ENCODE measurements around the gene SPTLC3.

SPTLC3 gene

DNA sequence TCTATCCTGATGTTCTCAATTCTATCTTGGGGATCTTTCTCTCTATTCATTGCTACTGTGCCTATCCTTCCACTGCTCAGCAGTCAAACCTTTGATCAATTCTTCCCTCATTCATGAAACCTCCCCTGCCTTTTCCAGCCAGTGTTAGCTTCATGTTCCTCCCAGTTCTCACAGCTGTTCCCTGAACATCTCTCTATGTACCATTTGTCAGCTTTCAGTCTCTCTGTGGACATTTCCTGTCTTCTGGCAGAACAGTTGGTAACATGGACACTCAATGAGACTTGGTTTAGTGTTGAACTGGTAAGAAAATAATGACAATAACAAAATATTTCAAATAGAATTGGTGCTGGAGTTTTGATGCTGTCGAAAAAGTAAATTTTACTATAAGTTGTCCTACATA is 26.2 kb downstream of the SPTLC3 start:
- no peak for DNase-seq

DNA sequence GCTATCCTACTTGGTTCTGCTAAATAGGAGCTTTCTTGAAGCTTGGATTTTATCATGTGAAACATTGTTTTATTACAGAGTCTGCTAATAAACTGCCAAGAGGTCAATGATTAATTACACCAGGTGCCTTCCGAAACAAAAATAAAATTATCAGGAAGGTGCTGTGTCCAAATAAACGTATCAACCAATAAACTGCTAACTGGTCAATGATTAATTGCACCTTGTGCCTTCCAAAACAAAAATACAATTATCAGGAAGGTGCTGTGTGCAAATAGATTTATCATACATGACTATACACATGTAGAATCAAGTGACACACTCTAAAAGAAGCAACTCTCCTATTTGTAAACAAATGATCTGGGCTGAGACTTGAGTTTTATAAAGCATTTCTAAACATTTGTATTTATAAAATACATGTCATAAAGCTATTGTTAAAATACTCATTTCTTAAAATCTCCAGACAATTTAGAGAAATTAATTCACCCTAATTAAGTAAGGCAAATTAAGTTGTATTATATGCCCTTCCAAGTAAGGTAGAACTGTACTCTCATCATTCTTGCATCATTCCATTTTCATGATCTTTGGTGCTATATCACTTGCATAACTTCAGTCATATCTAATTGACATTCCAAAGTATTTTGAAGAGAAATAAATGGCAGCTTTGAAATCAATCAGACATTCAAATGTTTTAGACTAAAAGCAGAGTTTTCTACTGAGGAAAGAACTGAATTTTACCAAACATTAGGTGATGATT is 26.8 kb downstream of the SPTLC3 start:
- no peak for DNase-seq

DNA sequence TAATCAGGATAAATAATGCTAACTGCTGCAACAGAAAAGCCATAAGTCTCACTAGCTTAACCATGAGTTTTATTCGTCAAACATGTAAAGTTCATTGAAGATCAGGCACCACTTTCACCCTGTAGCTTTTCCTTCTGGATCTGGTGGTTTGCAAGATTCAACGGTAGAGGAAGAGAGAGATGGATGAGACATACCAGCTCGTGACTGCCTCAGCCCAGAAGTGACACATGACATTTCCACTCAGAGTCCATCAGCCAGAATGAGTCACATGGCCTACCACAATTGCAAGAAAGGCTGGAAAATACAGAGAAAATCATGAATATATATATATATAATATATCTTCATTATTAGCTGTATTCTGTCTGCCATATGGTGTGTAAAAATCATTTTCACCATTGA is 29.0 kb downstream of the SPTLC3 start:
- DNase-seq: no peak

DNA sequence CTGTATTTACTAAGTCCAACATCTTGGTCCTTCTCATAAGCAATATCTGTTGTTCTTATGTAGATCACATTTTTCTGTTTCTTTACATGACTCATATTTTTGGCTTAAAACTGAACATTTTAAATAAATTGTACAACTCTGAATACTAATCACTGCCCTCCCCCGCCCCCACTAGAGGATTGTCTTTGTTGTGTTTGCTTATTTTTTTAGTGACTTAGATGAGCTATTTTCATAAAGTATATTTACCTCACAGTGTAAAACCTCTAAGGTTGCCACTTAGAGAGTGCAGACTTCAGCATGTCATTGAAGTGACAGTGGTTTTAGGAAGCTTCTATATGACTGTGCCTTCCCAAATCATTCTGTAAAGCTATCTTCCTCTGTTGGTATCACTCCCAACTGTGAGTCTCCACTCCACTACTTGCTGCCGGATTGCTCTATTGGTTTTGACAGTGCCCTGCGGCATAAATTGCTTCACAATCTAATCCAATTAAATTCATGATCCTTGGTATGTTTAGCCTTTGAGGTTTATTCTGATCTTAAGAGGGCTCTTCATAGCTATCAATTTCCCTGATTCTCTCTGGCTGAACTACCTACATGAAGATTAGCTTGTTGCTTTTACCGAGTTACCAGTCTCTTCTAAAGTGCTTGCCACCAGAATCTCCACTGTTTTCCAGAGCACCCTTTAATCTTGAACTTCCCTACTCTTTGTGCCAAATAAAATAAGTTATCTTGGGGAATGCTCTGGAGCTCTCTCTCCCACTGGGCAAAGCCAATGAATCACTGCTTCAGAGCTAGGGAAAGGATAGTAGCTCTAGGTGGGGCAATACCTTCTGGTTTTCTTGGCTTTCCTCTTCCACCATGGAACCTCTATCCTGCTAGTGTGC is 33.0 kb downstream of the SPTLC3 start:
- no peak for DNase-seq

DNA sequence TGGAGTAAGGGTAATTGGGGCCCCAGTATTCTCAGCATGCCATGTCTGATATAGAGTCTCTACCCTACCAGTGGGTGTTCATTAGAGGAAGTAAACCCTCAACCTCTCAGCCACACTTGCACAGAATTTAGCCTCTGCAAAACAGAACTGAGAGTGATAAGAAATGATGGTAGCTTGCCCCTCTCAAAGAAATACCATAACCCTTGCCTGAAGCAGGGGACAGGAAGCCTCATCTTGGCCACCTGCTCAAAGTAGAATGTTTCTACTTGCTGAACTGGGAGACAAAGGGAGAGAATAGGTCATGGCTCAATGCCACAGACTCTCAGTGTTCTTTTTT is 33.7 kb downstream of the SPTLC3 start:
- no peak for DNase-seq

DNA sequence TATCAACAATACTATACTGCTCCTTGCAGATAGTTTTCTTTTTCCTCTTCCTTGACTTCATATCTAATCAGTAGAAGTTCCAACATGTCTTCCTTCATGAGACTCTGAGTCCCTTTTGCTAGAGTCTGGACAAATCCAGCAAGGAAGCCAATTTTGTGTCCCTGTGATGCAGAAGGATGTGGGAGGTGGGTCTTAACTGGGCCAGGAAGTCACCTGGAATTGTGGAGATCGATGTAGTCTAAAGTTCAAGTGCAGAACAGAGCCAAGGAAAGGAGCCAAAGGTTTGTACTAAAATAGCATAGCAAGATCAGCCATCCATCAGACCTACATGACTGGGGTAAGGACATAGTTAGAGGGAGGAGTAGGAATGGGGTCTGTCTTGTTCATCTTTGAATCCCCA is 37.6 kb downstream of the SPTLC3 start:
- no peak for DNase-seq

DNA sequence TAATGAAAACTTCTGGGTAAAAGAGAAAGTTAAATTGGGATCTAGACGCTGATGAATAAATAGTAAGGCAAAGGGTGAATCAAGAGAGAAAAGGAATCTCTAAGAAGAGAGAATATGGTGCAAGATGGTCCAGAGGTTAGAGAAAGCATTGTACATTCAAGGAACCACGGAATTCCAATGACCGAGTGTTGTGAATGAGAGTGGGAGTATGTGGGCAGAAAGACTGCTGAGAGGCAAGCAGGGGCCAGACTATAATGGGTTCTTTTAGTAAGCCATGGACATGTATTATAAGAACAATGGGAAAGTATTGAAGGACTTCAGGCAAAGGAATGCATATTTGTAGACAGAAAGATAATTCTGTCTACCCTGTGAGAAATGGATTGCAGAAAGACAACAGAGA is 45.2 kb downstream of the SPTLC3 start:
- no peak for DNase-seq

DNA sequence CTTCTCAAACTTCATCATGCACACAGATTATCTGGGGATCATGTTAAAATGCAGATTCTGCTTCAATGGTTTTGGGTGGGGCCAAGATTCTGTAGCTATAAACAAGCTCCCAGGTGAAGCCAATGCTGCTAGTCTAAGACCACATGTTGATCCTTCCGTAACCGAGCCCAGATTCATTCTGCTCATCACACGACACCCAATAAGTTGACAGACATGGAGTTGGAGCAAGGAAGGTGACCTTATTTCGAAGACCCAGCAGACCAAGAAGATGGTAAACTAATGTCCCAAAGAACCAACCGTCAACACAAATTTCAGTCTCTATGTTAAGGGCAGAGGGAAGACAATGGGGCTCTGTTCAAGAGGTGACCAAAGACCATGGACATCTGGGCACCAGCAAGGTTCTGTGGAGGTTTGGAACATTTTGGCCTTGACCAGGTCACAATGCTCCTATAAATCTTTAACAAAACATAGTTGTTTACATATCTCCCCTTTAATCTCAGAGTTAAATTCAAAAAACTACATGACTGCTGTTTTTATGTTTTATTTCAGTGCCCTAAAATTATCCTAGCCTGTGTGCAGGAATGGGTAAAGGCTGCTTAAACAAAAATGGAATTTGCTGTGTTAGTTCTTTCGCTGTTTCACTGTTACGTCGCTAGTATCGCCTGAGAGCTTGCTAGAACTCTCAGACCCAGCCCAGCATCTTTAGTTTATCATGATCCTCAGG is 50.1 kb downstream of the SPTLC3 start:
- DNase-seq: no peak

DNA sequence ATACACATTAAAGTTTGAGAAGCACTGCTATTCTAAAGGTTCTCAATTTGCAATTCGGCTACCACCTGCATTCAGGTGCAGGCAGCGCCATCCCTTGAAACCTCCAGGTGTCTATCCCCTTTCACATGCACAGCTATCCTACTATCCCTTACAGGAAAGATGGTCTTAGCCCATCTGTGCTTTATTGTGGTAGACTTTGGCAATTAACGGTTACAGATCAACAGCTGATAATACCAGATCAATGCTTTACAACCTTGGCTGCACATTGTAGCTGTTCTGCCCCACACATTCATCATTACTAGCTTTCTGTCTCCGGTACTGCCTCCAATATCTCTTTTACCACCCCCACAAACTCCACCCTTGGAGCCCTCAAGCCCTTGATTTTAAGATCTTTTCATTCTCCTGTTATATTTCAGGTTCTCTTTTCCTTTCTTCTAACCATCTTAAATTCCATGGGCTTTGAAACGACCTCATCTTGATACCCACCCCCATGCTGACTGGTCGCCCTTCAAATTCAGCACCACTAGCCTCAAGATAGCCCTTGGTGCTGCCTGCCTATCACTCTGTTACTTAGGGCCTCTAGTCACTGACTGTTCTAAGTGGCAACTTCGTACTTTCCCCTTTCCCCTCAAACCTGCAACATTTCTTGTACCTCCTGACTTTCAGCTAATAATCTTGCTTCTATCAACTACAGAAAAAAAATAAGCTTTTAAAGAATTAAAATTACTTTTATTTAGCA is 50.8 kb downstream of the SPTLC3 start:
- DNase-seq: no peak

DNA sequence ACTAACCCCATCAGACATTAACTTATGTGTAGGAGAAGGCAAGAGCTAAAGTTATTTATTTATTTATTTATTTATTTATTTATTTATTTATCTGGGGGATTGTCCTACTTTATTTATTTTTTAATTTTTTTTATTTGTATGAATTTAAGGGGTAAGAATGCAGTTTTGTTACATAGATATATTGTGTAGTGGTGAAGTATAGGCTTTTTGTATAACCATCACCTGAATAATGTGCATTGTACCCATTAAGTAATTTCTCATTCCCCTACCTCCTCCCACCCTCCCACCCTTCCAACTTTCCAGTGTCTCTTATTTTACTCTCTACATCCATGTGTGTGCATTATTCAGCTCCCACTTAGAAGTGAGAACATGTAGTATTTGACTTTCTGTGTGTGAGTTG is 51.6 kb downstream of the SPTLC3 start:
- no peak for DNase-seq

DNA sequence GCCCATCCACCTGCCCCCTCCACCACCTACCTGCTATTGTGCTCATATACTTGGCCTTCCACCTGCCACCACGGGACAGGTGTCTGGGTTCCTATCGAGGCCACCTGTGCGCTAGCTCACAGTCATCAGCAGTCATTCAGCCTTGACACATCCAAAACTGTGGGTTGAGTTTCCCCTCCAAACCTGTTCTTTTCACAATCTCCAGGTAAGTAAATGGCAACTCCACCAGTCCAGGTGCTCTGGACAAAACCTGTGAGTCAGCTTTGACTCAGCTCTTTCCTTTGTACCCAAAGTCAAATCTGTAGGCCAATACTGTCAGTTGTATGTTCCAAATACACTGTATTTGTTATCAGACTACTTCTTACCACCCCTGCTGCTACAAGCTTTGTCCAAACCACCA is 52.6 kb downstream of the SPTLC3 start:
- no peak for DNase-seq

DNA sequence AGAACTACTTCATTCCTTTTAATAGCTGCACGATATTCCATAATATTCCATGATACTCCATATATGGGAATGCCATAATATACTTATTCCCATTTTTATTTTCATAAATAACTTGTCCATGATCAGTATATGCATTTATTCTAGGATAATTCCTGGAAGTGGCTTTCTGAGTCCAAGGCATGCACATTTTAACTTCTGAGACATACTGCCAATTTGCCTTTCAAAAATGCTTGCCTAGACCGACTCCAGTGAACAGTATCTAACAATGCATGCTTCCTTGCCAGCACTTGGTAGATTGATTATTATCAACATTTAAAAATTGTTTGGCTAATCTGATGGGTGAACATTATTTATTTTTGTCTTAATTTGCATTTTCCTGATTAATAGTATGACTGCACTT is 54.0 kb downstream of the SPTLC3 start:
- DNase-seq: no peak

DNA sequence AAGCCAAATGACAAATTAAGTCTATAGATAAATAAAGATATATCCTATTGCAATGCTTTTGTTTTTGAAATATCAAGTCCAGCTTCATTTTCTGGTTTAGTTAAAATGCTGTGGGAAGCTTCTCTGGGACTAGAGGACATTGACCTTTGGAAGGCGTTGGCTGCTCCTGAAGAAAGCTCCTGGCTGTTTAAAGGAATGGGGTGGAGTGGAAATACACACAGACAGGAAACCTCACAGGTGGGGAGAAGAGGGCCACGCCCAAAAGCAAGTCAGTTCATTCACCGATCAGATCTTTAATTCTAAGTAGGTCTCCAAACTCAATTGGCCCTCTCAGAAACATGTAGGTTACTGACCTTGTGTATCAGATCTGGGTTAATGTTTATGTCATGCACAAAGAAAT is 59.6 kb downstream of the SPTLC3 start:
- DNase-seq: no peak

DNA sequence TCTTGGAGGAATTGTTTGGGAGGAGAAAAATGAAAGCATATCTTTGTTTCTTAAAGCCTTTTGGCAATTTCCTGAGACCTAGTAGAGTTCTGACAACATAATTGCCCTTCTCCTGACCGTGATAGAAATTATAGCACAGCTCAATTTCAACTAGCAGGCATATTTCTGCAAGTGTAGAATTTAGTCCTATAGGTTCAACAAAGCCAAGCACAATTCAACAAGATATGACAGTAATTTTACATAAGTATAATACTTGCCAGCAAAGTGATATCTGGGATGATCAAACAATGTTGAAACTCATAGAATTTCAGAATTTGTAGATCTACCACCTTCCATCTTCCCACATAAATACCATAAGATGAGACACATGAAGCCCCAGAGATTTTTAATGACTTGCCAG is 73.1 kb downstream of the SPTLC3 start:
- DNase-seq: no peak

DNA sequence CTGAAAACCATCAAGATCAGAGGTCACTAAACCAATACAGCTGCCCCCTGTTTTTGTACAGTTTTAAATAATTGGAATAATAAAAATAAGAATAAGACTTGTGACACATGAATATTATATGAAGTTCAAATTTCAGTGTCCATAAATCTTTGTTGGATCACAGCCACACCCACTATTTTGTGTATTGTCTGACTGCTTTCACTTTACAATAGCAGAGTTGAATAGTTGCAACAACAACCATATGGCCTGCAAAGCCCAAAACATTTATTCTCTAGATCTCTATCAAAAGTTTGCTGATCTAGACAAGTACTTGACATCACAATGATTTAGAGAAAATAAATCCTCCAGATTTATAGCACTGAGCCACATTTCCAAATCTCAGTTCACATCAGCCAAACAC is 73.6 kb downstream of the SPTLC3 start:
- no peak for DNase-seq

DNA sequence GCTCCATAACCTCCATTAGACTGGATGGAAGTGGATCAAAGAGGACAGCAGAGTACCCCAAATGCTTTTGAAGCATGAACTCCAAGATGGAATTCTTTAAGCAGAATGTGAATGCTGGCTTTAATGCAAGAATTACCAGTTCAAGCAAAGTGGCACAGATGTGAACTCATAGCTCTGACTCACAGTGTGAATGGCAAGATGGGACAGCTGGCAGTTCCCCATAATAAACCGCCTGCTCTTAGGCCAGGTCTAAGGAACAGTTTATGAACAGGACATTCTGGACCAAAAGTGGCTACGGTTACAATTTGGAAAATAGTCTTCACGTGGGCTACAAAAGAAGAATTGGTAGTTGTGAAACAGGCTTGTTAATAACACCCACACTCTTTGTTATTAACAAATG is 76.5 kb downstream of the SPTLC3 start:
- DNase-seq: no peak

DNA sequence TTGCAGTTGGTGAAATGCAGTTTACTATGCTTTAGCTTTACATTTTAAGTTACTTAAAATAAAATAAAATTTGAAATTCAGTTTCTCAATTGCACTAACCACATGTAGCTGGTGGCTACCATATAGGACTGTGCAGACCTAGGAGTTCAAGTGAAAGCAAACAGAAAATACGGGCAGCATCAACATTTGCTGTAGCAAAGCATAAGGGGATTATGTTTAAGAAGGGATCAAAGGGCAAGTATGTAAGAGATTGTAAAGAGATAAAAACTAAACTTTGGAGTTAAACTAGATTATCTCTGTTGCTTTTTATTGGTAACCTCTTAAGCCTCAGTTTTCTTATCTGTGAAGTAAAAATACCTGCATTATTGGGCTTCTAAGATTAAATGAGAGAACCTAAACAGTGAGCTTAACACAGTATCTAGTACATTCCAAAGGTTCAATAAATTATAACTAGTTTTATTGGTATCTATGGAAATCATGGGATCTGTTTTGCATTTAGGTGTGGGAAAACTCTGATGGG is 81.2 kb downstream of the SPTLC3 start:
- no peak for DNase-seq

DNA sequence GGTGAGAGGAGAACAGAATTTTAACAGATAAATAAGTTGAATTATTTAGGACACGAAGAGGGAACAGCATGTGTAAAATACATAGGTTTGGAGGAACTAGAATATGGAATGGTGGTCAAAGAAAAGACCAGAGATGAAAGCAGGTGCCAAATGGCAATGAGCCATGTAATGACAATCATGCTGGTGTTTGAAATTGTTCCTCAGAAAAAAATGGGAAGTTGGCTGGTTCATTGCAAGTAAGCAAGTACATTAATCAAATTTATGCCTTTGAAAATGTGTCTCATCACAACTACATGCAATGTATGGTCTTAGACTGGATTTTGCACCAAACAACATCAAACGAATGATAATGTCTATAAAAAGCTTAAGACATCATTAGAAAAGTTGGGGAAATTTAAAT is 83.3 kb downstream of the SPTLC3 start:
- no peak for DNase-seq

DNA sequence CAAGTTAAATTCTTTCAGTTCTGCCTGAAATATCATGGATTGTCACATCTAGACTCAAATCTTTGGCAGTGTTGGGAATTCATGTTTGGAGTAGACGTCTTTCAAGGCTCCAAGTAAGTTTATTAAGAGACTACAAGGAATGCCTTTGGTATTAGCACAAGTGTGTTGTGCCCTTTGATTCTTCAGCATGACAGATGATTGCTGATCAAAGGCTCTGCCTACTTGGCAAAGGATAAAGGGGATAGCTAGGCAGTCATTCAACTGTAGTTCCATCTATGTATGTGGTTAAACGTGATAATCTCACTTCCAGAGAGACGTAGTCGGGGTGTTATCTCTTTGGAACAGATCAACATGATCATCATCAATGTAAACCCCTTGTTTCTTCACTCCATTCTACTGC is 86.2 kb downstream of the SPTLC3 start:
- DNase-seq: no peak

DNA sequence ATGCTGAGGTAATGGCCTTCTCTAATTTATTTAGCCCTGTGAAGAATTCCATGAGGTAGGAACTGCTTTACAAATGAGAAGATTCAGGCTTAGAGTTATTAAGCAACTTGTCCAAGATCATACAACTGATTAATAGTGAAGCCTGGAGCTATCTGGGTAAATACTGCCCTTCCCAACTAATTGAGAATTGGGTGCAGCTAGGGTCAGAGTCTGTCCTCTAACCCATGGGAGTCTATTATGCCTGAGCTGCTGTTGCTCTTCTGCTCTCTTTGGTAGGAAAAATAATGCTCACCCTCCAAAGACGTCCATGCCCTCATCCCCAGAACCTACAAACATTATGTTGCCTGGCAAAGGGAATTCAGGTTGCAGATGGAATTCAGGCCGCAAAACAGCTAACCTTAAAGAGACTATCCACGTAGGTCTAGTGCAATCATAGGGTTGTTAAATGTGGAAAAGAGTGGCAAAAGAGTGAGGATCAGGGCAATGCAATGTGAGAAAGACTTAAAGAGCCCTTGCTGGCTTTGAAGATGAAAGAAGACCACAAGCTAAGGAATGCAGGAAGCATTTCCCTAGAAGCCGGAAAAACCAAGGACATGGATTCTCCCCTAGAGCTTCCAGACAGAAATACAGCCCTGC is 90.1 kb downstream of the SPTLC3 start:
- no peak for DNase-seq

DNA sequence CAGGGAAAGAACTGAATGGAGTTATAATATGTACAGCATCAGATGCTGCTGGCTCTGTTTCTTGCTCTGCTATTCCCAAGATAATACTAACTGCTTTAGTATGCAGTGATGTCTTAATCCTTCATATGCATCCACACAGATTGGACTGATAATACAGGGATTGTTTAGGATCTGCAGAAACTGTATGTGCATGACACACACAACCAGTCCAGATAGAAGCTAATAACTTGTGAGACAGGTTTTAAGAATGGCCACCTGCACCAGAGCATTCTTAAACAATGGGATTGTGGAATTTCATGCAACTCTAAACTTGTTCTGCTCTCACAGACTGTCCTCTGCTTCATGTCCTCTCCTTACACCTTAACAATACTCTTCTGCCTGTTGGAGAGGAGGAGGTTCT is 90.9 kb downstream of the SPTLC3 start:
- no peak for DNase-seq

DNA sequence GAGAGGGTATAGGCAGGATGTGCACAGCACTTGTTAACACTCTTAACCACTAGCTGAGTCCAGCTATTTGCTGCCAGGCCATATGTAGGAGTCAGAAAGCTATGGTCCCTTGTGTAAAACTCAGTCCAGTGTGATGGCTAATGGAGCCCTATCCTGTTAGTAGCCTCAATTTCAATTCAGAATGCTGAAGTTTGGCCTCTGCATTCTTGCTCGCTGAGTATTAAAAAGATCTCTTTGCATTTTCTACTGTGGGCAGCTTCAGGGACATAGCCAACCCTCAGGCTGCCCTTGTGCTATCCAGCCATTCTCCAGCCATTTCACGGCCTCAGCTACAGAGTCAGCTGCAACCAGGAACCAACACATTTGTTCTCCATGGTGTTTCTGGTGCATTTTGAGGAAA is 92.5 kb downstream of the SPTLC3 start:
- no peak for DNase-seq

DNA sequence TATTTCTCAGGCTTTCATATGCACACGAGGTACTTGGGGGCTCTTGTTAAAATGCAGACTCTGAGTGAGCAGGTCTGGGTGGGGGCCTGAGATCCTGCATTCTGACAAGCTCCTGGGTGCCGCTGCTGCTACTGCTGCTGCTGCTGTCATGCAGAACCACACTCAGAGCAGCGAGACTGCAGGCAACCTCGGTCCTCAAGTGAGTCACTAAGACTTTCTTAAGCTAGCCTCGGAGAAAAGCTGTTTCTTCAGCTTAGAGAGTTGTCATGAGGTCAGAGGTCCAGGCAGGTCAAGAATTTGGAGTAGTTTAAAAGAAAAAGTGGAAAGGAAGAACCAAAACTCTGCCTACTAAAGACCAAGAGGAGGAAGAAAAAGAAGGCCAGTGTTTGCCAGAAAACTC is 92.9 kb downstream of the SPTLC3 start:
- no peak for DNase-seq

Measured in activated CD4-positive, alpha-beta T cell treated with anti-CD3 and anti-CD28 coated beads for 48 hours (primary cell).